DMS 273 treated with DMSO at 0.1 percent for 48 hours (cell line): ENCODE measurements around the gene SYTL3.
"Not testable (repeated sequence)": the region's sequence is repeated elsewhere in the genome, so short reads cannot be mapped to it uniquely, and the experiment has no call there.

Source experiments
- DNase-seq: peaks from one replicate; lab custom pipeline; 2025; lab: John Stamatoyannopoulos, UW

SYTL3 gene

GRCh38 chr6:158622545-158623190 is 27.2 kb upstream of the SYTL3 start:
- no peak for DNase-seq

- DNase-seq: no peak
Observed at GRCh38 chr6:158624684-158625682, 24.9 kb upstream of the SYTL3 start.

GRCh38 chr6:158625881-158626305 is 24.0 kb upstream of the SYTL3 start:
- no peak for DNase-seq

- no peak for DNase-seq
Observed at GRCh38 chr6:158626360-158627167, 23.3 kb upstream of the SYTL3 start.

GRCh38 chr6:158627168-158627939 is 22.5 kb upstream of the SYTL3 start:
- DNase-seq: no peak

GRCh38 chr6:158627940-158628211 is 22.0 kb upstream of the SYTL3 start:
- DNase-seq: no peak

- no peak for DNase-seq
Observed at GRCh38 chr6:158628542-158628941, 21.3 kb upstream of the SYTL3 start.

GRCh38 chr6:158629367-158630221 is 20.3 kb upstream of the SYTL3 start:
- no peak for DNase-seq

- no peak for DNase-seq
Observed at GRCh38 chr6:158630938-158631616, 18.8 kb upstream of the SYTL3 start.

- DNase-seq: no peak
Observed at GRCh38 chr6:158631678-158632537, 17.9 kb upstream of the SYTL3 start.

GRCh38 chr6:158632538-158633119 is 17.2 kb upstream of the SYTL3 start:
- not testable (repeated sequence) for DNase-seq

GRCh38 chr6:158633127-158633526 is 16.7 kb upstream of the SYTL3 start:
- DNase-seq: no peak

GRCh38 chr6:158634695-158635426 is 15.0 kb upstream of the SYTL3 start:
- DNase-seq: no peak

- DNase-seq: no peak
Observed at GRCh38 chr6:158635427-158636073, 14.3 kb upstream of the SYTL3 start.

- no peak for DNase-seq
Observed at GRCh38 chr6:158636778-158637177, 13.1 kb upstream of the SYTL3 start.

GRCh38 chr6:158638324-158638854 is 11.5 kb upstream of the SYTL3 start:
- no peak for DNase-seq

GRCh38 chr6:158639056-158639455 is 10.8 kb upstream of the SYTL3 start:
- DNase-seq: no peak
